Measurements from ENCODE around the gene AMFR. TPM values are rescaled to one million over a fixed set of nuclear protein-coding genes. Genes with fewer than 3 reads are reported as not detected.

The AMFR gene
- total and polyA plus RNA-seq, 2 of the 8 experiments (the other 6 are each of a cell fraction or from before 2014, with no cell fraction given), result 18.6 to 21.7 TPM

GRCh38 chr16:56325956-56326355 is 99.4 kb downstream of the AMFR start (continued):
- no peak for TF ChIP-seq YY1 (IDR thresholded peaks at IDR 0.05; ENCODE audit: low read depth, low read length)
